GM23338 (cell line): ENCODE measurements around the gene RNF44. TPM values are rescaled to one million over a fixed set of nuclear protein-coding genes. Genes with fewer than 3 reads are reported as not detected.

Experiments
- ATAC-seq: fragments of 200-7000 bp; cut with Tn5 transposase; 3 replicates; pipeline ENCODE4 v1.9.1; 2020
- DNase-seq: peaks from one replicate; pipeline ENCODE4 v3.0.0-alpha.2; 2015; ENCODE audit warnings: low spot score
- H2AFZ ChIP-seq: fragments of 200-600 bp; sonication (generic); 2 replicates; pipeline ENCODE4 v1.8.0; 2016; ENCODE audit warnings: antibody characterized with exemption, mild to moderate bottlenecking, moderate library complexity
- H3F3A ChIP-seq: fragments of 200-600 bp; sonication (generic); replicated peaks from 2 replicates; pipeline ENCODE4 v1.8.0; 2017; ENCODE audit warnings: antibody characterized with exemption, mixed run types, low read depth
- H3K27ac ChIP-seq: fragments of 200-600 bp; sonication (generic); 2 replicates; pipeline ENCODE4 v1.6.1; 2016; ENCODE audit warnings: low read depth
- H3K27me3 ChIP-seq: fragments of 200-600 bp; sonication (generic); 2 replicates; pipeline ENCODE4 v1.8.0; 2016; ENCODE audit warnings: mild to moderate bottlenecking, mixed run types, moderate library complexity; ENCODE audit not compliant: insufficient read depth
- H3K36me3 ChIP-seq: fragments of 200-600 bp; sonication (generic); 2 replicates; pipeline ENCODE4 v1.8.0; 2016; ENCODE audit warnings: mild to moderate bottlenecking; ENCODE audit not compliant: insufficient read depth
- H3K4me1 ChIP-seq: fragments of 200-600 bp; sonication (generic); 2 replicates; pipeline ENCODE4 v1.8.0; 2016; ENCODE audit warnings: mild to moderate bottlenecking, moderate library complexity; ENCODE audit not compliant: insufficient read depth
- H3K4me2 ChIP-seq: fragments of 200-600 bp; sonication (generic); 2 replicates; pipeline ENCODE4 v1.7.1; 2017; ENCODE audit warnings: mixed run types
- H3K4me3 ChIP-seq: fragments of 200-600 bp; sonication (generic); 2 replicates; pipeline ENCODE4 v1.6.1; 2016; ENCODE audit warnings: mixed run types
- H3K79me2 ChIP-seq: fragments of 200-600 bp; sonication (generic); replicated peaks from 2 replicates; pipeline ENCODE4 v1.8.0; 2017; ENCODE audit warnings: mild to moderate bottlenecking; ENCODE audit not compliant: insufficient read depth
- H3K9me2 ChIP-seq: fragments of 200-600 bp; sonication (generic); 2 replicates; pipeline ENCODE4 v1.8.0; 2017; ENCODE audit not compliant: insufficient read depth
- H4K20me1 ChIP-seq: fragments of 200-600 bp; sonication (generic); replicated peaks from 2 replicates; pipeline ENCODE4 v1.8.0; 2017; ENCODE audit warnings: mild to moderate bottlenecking; ENCODE audit not compliant: insufficient read depth
- H3K27ac Mint-ChIP-seq: 2 replicates; pipeline ENCODE4 v1.8.0; 2020; ENCODE audit warnings: inconsistent platforms, mild to moderate bottlenecking, moderate library complexity, mixed read lengths
- H3K27me3 Mint-ChIP-seq: 3 replicates; pipeline ENCODE4 v1.8.0; 2022; ENCODE audit warnings: low read depth, mild to moderate bottlenecking, moderate library complexity, mixed read lengths, inconsistent platforms; ENCODE audit not compliant: insufficient read depth, poor library complexity
- H3K36me3 Mint-ChIP-seq: 3 replicates; pipeline ENCODE4 v1.8.0; 2021; ENCODE audit warnings: low read depth, mild to moderate bottlenecking, inconsistent platforms, moderate library complexity, mixed read lengths
- H3K4me1 Mint-ChIP-seq: 3 replicates; pipeline ENCODE4 v1.8.0; 2020; ENCODE audit warnings: mild to moderate bottlenecking, inconsistent platforms, mixed read lengths
- H3K4me3 Mint-ChIP-seq: 3 replicates; pipeline ENCODE4 v1.8.0; 2021; ENCODE audit warnings: moderate library complexity, mild to moderate bottlenecking, inconsistent platforms, mixed read lengths
- H3K9me3 Mint-ChIP-seq: 3 replicates; pipeline ENCODE4 v1.8.0; 2020; ENCODE audit warnings: moderate library complexity, mild to moderate bottlenecking, inconsistent platforms, mixed read lengths
- CREB1 ChIP-seq: fragments of 250-450 bp; sonication (Bioruptor Pico); IDR thresholded peaks from 2 replicates; pipeline ENCODE4 v1.5.0; 2020; ENCODE audit warnings: low read depth, mild to moderate bottlenecking, moderate library complexity
- ETS1 ChIP-seq: IDR thresholded peaks from 2 replicates; pipeline ENCODE4 v1.6.1; 2016; ENCODE audit warnings: antibody characterized with exemption
- EZH2 ChIP-seq: fragments of 200-600 bp; sonication (generic); IDR thresholded peaks from one replicate; pipeline ENCODE4 v1.8.0; 2017; ENCODE audit warnings: antibody characterized with exemption, mild to moderate bottlenecking, low read depth; ENCODE audit not compliant: unreplicated experiment
- EZH2phosphoT487 ChIP-seq: fragments of 200-600 bp; sonication (generic); IDR thresholded peaks from one replicate; pipeline ENCODE4 v1.8.1; 2018; ENCODE audit warnings: antibody characterized with exemption; ENCODE audit not compliant: unreplicated experiment
- JUNB ChIP-seq: IDR thresholded peaks from one replicate; pipeline ENCODE4 v1.6.1; 2016; ENCODE audit warnings: antibody characterized with exemption; ENCODE audit not compliant: unreplicated experiment
- NANOG ChIP-seq: IDR thresholded peaks from 2 replicates; pipeline ENCODE4 v1.6.1; 2016; ENCODE audit warnings: antibody characterized with exemption, borderline replicate concordance
- POLR2AphosphoS5 ChIP-seq: IDR thresholded peaks from 2 replicates; pipeline ENCODE4 v1.6.1; 2016; ENCODE audit warnings: antibody characterized with exemption, low read depth
- STAT1 ChIP-seq: IDR thresholded peaks from one replicate; pipeline ENCODE4 v1.6.1; 2016; ENCODE audit warnings: antibody characterized with exemption; ENCODE audit not compliant: unreplicated experiment
- ZNF114 ChIP-seq: fragments of 250-450 bp; sonication (Bioruptor Pico); IDR thresholded peaks from 2 replicates; pipeline ENCODE4 v1.5.0; 2020; ENCODE audit warnings: mild to moderate bottlenecking, moderate library complexity
- ZNF331 ChIP-seq: fragments of 250-450 bp; sonication (Bioruptor Pico); IDR thresholded peaks from 2 replicates; pipeline ENCODE4 v1.5.0; 2020; ENCODE audit warnings: low read depth, mild to moderate bottlenecking, moderate library complexity
- polyA plus RNA-seq: library from polyadenylated mRNA; unstranded; fragments of >200 nt; fragmentation: Nextera tagmentation; extraction: Ambion mirVana; gene quantifications from 2 replicates; pipeline ENCODE4 v1.2.1, GENCODE V29; 2016
- total RNA-seq: library from RNA; depleted of rRNA; stranded (reverse); fragments of >200 nt; shearing (Covaris generic); gene quantifications from 2 replicates; pipeline ENCODE4 v1.2.3, GENCODE V29; 2014
- TF ChIP-seq, protein P1 (sequence below): IDR thresholded peaks from one replicate; pipeline ENCODE4 v1.6.1; 2018; ENCODE audit warnings: antibody characterized with exemption; ENCODE audit not compliant: unreplicated experiment
- TF ChIP-seq, protein P2 (sequence below), 2 experiments: fragments of 200-600 bp in 1 of 2; sonication (generic) in 1 of 2; conservative IDR thresholded peaks; 2 replicates each; pipeline versions ENCODE4 v1.5.1 to v1.6.1; 2016 to 2017; ENCODE audit warnings: antibody characterized with exemption in 2 of 2, low read depth in 2 of 2, mild to moderate bottlenecking in 2 of 2, moderate library complexity in 1 of 2

RNF44 gene
- total and polyA plus RNA-seq, 2 experiments from 2014 or later: 56.7 to 104 TPM

GRCh38 chr5:176560364-176560763 is 23.2 kb upstream of the RNF44 start:
- Mint-ChIP-seq H3K36me3 (no peaks in the 10 kb centered on the region), H3K27me3 (peaks cover 18% of the 10 kb centered on the region), H3K27ac (no peak overlapping the region), H3K4me1 (peaks cover 7% of the 10 kb centered on the region), H3K9me3 (peaks cover 5% of the 10 kb centered on the region; the same call in 1 of the 3 replicates), H3K4me3 (no peak overlapping the region)
- H4K20me1 ChIP-seq: no peaks in the 10 kb centered on the region
- H2AFZ ChIP-seq: 0 out of 2 replicates have a peak overlapping the region, but pooled peaks have one; percentile 38
- no peak for DNase-seq
- H3K27ac ChIP-seq: no peak overlapping the region
- TF ChIP-seq STAT1: no peak
- TF ChIP-seq EZH2: no peak
- TF ChIP-seq POLR2AphosphoS5: no peak
- no peak for TF ChIP-seq EZH2phosphoT487
- no peak for TF ChIP-seq ZNF331
- TF ChIP-seq, protein P1, sequence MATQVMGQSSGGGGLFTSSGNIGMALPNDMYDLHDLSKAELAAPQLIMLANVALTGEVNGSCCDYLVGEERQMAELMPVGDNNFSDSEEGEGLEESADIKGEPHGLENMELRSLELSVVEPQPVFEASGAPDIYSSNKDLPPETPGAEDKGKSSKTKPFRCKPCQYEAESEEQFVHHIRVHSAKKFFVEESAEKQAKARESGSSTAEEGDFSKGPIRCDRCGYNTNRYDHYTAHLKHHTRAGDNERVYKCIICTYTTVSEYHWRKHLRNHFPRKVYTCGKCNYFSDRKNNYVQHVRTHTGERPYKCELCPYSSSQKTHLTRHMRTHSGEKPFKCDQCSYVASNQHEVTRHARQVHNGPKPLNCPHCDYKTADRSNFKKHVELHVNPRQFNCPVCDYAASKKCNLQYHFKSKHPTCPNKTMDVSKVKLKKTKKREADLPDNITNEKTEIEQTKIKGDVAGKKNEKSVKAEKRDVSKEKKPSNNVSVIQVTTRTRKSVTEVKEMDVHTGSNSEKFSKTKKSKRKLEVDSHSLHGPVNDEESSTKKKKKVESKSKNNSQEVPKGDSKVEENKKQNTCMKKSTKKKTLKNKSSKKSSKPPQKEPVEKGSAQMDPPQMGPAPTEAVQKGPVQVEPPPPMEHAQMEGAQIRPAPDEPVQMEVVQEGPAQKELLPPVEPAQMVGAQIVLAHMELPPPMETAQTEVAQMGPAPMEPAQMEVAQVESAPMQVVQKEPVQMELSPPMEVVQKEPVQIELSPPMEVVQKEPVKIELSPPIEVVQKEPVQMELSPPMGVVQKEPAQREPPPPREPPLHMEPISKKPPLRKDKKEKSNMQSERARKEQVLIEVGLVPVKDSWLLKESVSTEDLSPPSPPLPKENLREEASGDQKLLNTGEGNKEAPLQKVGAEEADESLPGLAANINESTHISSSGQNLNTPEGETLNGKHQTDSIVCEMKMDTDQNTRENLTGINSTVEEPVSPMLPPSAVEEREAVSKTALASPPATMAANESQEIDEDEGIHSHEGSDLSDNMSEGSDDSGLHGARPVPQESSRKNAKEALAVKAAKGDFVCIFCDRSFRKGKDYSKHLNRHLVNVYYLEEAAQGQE: no peak
- TF ChIP-seq ETS1: no peak
- TF ChIP-seq, protein P2, sequence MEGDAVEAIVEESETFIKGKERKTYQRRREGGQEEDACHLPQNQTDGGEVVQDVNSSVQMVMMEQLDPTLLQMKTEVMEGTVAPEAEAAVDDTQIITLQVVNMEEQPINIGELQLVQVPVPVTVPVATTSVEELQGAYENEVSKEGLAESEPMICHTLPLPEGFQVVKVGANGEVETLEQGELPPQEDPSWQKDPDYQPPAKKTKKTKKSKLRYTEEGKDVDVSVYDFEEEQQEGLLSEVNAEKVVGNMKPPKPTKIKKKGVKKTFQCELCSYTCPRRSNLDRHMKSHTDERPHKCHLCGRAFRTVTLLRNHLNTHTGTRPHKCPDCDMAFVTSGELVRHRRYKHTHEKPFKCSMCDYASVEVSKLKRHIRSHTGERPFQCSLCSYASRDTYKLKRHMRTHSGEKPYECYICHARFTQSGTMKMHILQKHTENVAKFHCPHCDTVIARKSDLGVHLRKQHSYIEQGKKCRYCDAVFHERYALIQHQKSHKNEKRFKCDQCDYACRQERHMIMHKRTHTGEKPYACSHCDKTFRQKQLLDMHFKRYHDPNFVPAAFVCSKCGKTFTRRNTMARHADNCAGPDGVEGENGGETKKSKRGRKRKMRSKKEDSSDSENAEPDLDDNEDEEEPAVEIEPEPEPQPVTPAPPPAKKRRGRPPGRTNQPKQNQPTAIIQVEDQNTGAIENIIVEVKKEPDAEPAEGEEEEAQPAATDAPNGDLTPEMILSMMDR (conservative IDR thresholded peaks at IDR 0.05; ENCODE audit: low read depth in 2 of 2): no peak
- no peak for TF ChIP-seq CREB1 (CRISPR knock-in tag)
- TF ChIP-seq JUNB: no peak
- no peak for TF ChIP-seq ZNF114 (CRISPR knock-in tag)
- no peak for TF ChIP-seq NANOG
- H3K4me2 ChIP-seq: no peak overlapping the region
- ATAC-seq: no peak
- H3F3A ChIP-seq: no peaks in the 10 kb centered on the region
- peaks cover 5% of the 10 kb centered on the region; the same call in 1 of the 2 replicates for H3K4me1 ChIP-seq
- H3K36me3 ChIP-seq: no peaks in the 10 kb centered on the region
- H3K4me3 ChIP-seq: no peak overlapping the region
- H3K9me2 ChIP-seq: no peaks in the 10 kb centered on the region
- H3K27me3 ChIP-seq: no peaks in the 10 kb centered on the region
- H3K79me2 ChIP-seq: no peaks in the 10 kb centered on the region
